ENCODE results near the gene MYRFL.

Gene MYRFL

DNA sequence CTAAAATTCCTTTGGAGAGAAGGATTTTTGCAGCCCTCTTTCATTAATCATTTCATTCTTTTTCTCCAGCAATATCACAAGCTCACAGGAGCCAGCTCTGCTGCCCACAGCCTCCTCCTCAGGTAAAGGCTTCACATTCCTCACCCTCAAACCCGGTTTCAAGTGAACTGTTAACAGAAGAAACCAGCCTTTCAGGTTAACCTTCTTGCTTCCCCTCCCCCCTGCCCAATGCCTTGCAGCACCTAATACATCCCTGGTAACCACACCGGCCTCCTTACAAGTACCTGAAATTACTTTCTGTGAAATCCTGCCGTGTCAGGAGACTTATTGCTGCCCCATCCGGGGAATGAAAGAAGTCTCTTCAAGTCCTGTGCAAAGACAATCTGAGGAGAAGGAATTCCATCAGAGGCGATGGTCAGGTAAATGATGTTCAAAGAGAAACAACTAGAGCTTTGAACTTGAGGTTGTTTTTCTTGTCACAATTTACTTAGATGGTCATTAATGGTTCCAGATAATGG, 111.2 kb downstream of the MYRFL start:
- Mint-ChIP-seq H3K27me3 (no peaks in the 10 kb centered on the region), H3K9me3 (peaks cover 9% of the 10 kb centered on the region), H3K4me3 (no peak overlapping the region), H3K27ac (no peak overlapping the region), H3K4me1 (ENCODE audit: low read depth) (no peaks in the 10 kb centered on the region), H3K36me3 (ENCODE audit: low read depth) (no peaks in the 10 kb centered on the region)
- intact Hi-C loops (cut with micrococcal nuclease) = no loop called here

- H3K27me3 Mint-ChIP-seq = no peaks in the 10 kb centered on the region
- no peak overlapping the region for H3K4me3 Mint-ChIP-seq
- H3K36me3 Mint-ChIP-seq (ENCODE audit: low read depth) = no peaks in the 10 kb centered on the region
- H3K27ac Mint-ChIP-seq = no peak overlapping the region
- peaks cover 9% of the 10 kb centered on the region for H3K9me3 Mint-ChIP-seq
- intact Hi-C loops (cut with micrococcal nuclease) = no loop called here
- H3K4me1 Mint-ChIP-seq (ENCODE audit: low read depth) = no peaks in the 10 kb centered on the region
Observed at GRCh38 chr12:69936766-69937165, 111.7 kb downstream of the MYRFL start.

- intact Hi-C loops (cut with micrococcal nuclease) = no loop called here
- Mint-ChIP-seq H3K9me3 (no peaks in the 10 kb centered on the region), H3K27ac (no peak overlapping the region), H3K36me3 (ENCODE audit: low read depth) (no peaks in the 10 kb centered on the region), H3K4me1 (ENCODE audit: low read depth) (no peaks in the 10 kb centered on the region), H3K27me3 (no peaks in the 10 kb centered on the region), H3K4me3 (no peak overlapping the region)
Observed at GRCh38 chr12:69947123-69947522, 122.1 kb downstream of the MYRFL start.

DNA sequence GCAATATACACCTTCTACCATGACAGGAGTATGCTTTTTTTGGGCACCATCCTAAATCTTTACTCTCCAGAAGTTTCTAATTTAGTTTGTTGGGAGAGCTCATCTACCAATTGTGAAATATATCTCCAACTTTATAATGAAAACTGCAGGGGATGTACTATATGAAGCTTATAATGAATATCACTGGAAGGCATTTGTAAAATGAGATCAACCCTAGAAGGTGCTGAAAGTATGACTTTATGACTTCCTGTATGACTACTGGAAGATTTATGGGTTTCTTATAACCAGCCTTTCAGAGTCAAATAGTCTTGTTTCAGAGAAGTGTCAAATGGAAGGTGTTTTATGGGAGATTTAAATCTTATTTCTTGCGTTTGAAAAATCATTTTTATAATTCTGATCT, 122.9 kb downstream of the MYRFL start:
- H3K9me3 Mint-ChIP-seq = no peaks in the 10 kb centered on the region
- no peaks in the 10 kb centered on the region for H3K4me1 Mint-ChIP-seq (ENCODE audit: low read depth)
- intact Hi-C loops (cut with micrococcal nuclease) = no loop called here
- H3K27me3 Mint-ChIP-seq = no peaks in the 10 kb centered on the region
- no peaks in the 10 kb centered on the region for H3K36me3 Mint-ChIP-seq (ENCODE audit: low read depth)
- H3K4me3 Mint-ChIP-seq = no peak overlapping the region
- H3K27ac Mint-ChIP-seq = no peak overlapping the region

- no peak overlapping the region for H3K27ac Mint-ChIP-seq
- H3K9me3 Mint-ChIP-seq = no peaks in the 10 kb centered on the region
- intact Hi-C loops (cut with micrococcal nuclease) = no loop called here
- no peak overlapping the region for H3K4me3 Mint-ChIP-seq
- no peaks in the 10 kb centered on the region for H3K4me1 Mint-ChIP-seq (ENCODE audit: low read depth)
- H3K27me3 Mint-ChIP-seq = no peaks in the 10 kb centered on the region
- no peaks in the 10 kb centered on the region for H3K36me3 Mint-ChIP-seq (ENCODE audit: low read depth)
Observed at GRCh38 chr12:69948851-69949250, 123.8 kb downstream of the MYRFL start.

GRCh38 chr12:69949311-69950002, 124.4 kb downstream of the MYRFL start:
- intact Hi-C loops (cut with micrococcal nuclease) = no loop called here

DNA sequence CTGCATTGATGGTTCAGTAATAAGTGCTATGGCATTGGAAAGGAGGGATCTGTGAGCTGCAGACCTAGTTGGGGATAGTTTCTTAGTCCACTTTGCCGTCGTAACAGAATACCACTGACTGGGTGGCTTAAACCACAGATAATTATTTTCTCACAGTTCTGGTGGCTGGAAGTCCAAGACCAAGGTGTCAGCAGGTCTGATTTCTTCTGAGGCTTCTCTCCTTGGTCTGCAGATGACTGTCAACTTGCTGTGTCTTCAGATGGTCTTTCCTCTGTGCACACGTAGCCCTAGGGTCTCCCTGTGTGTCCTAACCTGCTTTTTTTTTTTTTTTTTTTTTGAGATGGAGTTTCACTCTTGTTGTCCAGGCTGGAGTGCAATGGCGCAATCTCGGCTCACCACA, 126.1 kb downstream of the MYRFL start:
- Mint-ChIP-seq H3K9me3 (no peaks in the 10 kb centered on the region), H3K27ac (no peak overlapping the region), H3K4me1 (ENCODE audit: low read depth) (no peaks in the 10 kb centered on the region), H3K27me3 (no peaks in the 10 kb centered on the region), H3K4me3 (no peak overlapping the region), H3K36me3 (ENCODE audit: low read depth) (no peaks in the 10 kb centered on the region)
- intact Hi-C loops (cut with micrococcal nuclease) = no loop called here

More at GRCh38 chr12:69949311-69950002, 124.4 kb downstream of the MYRFL start:
- Mint-ChIP-seq H3K27me3 (no peaks in the 10 kb centered on the region), H3K9me3 (no peaks in the 10 kb centered on the region), H3K4me3 (no peak overlapping the region), H3K36me3 (ENCODE audit: low read depth) (no peaks in the 10 kb centered on the region), H3K27ac (no peak overlapping the region), H3K4me1 (ENCODE audit: low read depth) (no peaks in the 10 kb centered on the region)

GRCh38 chr12:69952890-69953289, 127.9 kb downstream of the MYRFL start:
- Mint-ChIP-seq H3K27ac (no peak overlapping the region), H3K36me3 (ENCODE audit: low read depth) (no peaks in the 10 kb centered on the region)
- intact Hi-C loops (cut with micrococcal nuclease) = no loop called here

DNA sequence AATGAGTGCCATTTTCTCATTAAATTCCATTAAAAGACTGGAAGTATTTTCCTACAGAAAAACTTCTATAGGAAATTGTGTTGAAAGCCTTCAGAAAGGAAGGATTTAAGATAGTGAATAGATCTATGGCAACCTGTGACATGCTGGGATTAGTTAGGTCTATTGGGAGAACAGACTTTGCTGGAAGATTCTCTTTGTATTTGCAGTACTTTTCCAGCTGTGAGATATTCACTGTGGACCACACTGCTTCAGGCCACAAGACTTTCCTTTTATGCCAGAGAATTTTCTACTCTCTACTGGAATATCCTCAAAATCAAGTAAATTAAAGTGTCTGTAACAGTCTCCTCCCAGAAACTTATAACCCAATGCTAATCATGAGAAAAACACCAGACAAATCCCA, 136.2 kb downstream of the MYRFL start:
- H3K4me3 Mint-ChIP-seq = no peak overlapping the region
- peaks cover 4% of the 10 kb centered on the region for H3K4me1 Mint-ChIP-seq (ENCODE audit: low read depth)
- H3K9me3 Mint-ChIP-seq = no peaks in the 10 kb centered on the region
- H3K27ac Mint-ChIP-seq = no peak overlapping the region
- H3K27me3 Mint-ChIP-seq = peaks cover 5% of the 10 kb centered on the region
- intact Hi-C loops (cut with micrococcal nuclease) = no loop called here
- no peaks in the 10 kb centered on the region for H3K36me3 Mint-ChIP-seq (ENCODE audit: low read depth)

More at GRCh38 chr12:69952890-69953289, 127.9 kb downstream of the MYRFL start:
- H3K9me3 Mint-ChIP-seq = no peaks in the 10 kb centered on the region
- no peak overlapping the region for H3K4me3 Mint-ChIP-seq
- H3K27me3 Mint-ChIP-seq = peaks cover 4% of the 10 kb centered on the region
- H3K4me1 Mint-ChIP-seq (ENCODE audit: low read depth) = peaks cover 2% of the 10 kb centered on the region

DNA sequence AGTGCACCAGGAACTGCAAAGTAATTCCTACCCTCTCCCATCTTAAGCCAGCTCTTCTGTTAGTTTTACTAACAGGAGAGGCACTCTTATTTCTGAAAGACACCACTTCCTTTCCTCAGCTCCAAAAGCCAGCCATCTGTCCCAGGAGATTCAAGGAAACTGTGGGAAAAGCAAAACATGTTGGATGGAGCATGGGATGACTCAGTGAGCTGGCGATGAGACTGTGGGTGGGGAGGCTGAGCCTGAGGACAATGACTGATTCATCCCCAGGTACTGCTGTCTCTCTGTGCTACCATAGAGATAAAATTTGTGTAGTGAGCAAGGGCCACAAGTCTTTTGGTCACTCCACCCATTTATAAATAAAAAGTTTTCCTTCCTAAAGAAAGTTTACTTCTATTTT, 141.4 kb downstream of the MYRFL start:
- no peaks in the 10 kb centered on the region for H3K27me3 Mint-ChIP-seq
- H3K27ac Mint-ChIP-seq = no peak overlapping the region
- no peaks in the 10 kb centered on the region for H3K36me3 Mint-ChIP-seq (ENCODE audit: low read depth)
- H3K4me1 Mint-ChIP-seq (ENCODE audit: low read depth) = no peaks in the 10 kb centered on the region
- no peak overlapping the region for H3K4me3 Mint-ChIP-seq
- H3K9me3 Mint-ChIP-seq = no peaks in the 10 kb centered on the region
- intact Hi-C loops (cut with micrococcal nuclease) = no loop called here

DNA sequence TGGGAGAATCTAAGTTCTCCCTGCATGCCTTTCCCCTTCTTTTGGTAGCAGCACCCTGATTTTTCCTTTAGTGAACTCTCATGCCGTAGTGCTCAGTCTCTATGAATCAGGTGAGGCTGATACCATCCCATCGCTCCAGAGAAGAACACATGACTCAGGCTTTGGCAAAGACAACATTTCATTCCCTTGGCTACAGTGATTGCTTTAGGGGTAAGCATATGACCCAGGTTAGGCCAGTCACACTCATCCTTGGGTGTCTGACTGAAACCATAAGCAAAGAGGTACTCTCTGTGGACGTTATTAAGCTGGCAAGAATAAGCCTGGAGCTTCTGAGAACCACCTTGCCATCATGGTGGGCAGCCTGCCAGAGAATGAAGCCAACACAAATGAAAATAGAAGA, 141.8 kb downstream of the MYRFL start:
- Mint-ChIP-seq H3K4me1 (ENCODE audit: low read depth) (no peaks in the 10 kb centered on the region), H3K27ac (no peak overlapping the region), H3K4me3 (no peak overlapping the region), H3K36me3 (ENCODE audit: low read depth) (no peaks in the 10 kb centered on the region), H3K9me3 (no peaks in the 10 kb centered on the region), H3K27me3 (no peaks in the 10 kb centered on the region)
- intact Hi-C loops (cut with micrococcal nuclease) = no loop called here

DNA sequence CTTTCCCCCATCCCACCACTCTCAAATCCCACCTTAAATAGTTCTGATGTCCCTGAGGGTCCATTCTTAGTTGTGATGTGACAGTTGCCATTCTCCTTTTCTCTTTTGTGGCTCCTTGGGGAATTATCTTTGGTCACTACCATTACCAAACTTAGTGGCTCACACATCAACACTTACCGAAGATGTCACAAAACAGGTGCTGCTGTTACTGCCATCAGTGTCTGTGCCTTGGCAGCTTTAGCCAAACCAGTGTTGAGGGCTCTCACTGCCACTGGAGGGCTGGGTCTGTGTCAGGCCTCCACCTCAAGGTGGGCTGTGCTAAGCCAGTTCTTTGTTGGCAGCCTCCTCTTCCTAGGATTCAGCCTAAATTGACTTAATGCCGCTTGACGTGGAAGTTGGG, 144.0 kb downstream of the MYRFL start:
- Mint-ChIP-seq H3K9me3 (no peaks in the 10 kb centered on the region), H3K27me3 (no peaks in the 10 kb centered on the region), H3K4me1 (ENCODE audit: low read depth) (no peaks in the 10 kb centered on the region), H3K36me3 (ENCODE audit: low read depth) (no peaks in the 10 kb centered on the region), H3K27ac (no peak overlapping the region), H3K4me3 (no peak overlapping the region)
- intact Hi-C loops (cut with micrococcal nuclease) = no loop called here

- Mint-ChIP-seq H3K4me3 (no peak overlapping the region), H3K27me3 (peaks cover 3% of the 10 kb centered on the region), H3K36me3 (ENCODE audit: low read depth) (no peaks in the 10 kb centered on the region), H3K9me3 (no peaks in the 10 kb centered on the region), H3K4me1 (ENCODE audit: low read depth) (no peaks in the 10 kb centered on the region), H3K27ac (no peak overlapping the region)
- intact Hi-C loops (cut with micrococcal nuclease) = no loop called here
Observed at GRCh38 chr12:69972136-69972535, 147.1 kb downstream of the MYRFL start.

DNA sequence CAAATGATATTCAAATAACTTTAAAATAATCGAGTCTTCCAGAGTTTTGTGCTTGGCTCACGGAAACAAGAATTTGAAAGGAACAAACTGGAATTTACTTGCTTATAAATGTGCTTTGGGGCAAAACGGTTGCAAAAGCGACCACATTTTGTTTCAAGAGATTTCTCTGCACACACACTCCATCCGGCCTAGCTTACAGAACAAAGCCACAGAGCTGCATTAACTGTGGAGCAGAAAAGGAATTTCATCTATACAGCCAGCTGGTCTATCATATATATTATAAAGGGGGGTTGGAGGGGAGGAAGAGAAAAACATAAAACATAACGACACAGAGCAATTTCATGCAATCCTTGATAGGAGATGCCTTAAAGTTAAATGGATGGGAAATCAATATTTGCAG, 153.0 kb downstream of the MYRFL start:
- Mint-ChIP-seq H3K36me3 (ENCODE audit: low read depth) (no peaks in the 10 kb centered on the region), H3K9me3 (no peaks in the 10 kb centered on the region), H3K4me3 (no peak overlapping the region), H3K27ac (no peak overlapping the region), H3K27me3 (peaks cover 3% of the 10 kb centered on the region), H3K4me1 (ENCODE audit: low read depth) (no peaks in the 10 kb centered on the region)
- intact Hi-C loops (cut with micrococcal nuclease) = no loop called here

- no peak overlapping the region for H3K4me3 Mint-ChIP-seq
- H3K27ac Mint-ChIP-seq = no peak overlapping the region
- no peaks in the 10 kb centered on the region for H3K4me1 Mint-ChIP-seq (ENCODE audit: low read depth)
- H3K36me3 Mint-ChIP-seq (ENCODE audit: low read depth) = no peaks in the 10 kb centered on the region
- intact Hi-C loops (cut with micrococcal nuclease) = no loop called here
- H3K27me3 Mint-ChIP-seq = no peaks in the 10 kb centered on the region
- no peaks in the 10 kb centered on the region for H3K9me3 Mint-ChIP-seq
Observed at GRCh38 chr12:69981881-69982475, 157.0 kb downstream of the MYRFL start.
